ENCODE results near the gene PSEN1.

GRCh38 chr14:73125169-73125588, 11.1 kb upstream of the PSEN1 start:
- no peak for TF ChIP-seq CTCF (conservative IDR thresholded peaks at IDR 0.05; ENCODE audit: low read depth, low read length)
- TF ChIP-seq EZH2 (IDR thresholded peaks at IDR 0.05; ENCODE audit: borderline replicate concordance, low read depth, low read length, poor library complexity, severe bottlenecking) = no peak
